GM21786 (cell line): Measurements from ENCODE around the gene CMIP.

Experiments
- ATAC-seq: cut with Tn5 transposase; IDR thresholded peaks from one replicate; pipeline ENCODE4 v1.9.1; 2021; ENCODE audit not compliant: unreplicated experiment

The CMIP gene

GRCh38 chr16:81755915-81756614 lies 311.5 kb downstream of the CMIP start:
- no peak for ATAC-seq

DNA sequence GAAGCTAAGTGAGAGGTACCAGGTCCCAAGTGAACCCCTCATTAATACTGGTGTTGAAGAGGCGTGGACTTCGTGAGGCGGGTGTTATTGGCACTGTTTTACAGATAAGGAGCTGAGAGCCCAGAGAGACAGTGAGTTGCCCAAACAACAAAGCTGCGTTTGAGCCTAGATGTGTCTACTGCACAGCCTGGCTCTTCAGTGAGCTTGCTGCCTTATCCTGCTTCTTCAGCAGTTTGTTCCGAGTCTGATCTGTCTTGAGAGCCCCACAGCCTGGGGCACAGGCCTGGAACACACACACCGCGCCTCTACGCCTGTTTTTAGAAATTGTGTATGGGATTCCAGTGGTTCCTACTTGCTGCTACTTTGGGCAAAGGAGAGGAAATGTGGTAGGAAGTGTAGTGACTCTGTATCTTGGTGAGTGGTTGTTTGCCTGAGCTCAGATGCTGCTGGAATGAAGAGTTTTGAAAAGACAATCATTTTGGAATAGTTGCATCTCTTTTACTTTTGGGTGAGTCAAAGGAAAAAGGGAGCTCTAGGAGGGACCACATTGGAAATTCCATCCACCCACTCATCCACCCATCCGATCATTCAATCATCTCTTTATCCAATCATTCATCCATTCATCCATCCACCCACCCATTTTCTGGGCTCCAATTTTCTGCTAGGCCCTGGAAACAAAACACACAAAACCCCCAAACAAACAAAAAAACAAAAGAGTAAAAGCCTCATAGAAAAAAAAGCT lies 312.2 kb downstream of the CMIP start:
- ATAC-seq, result no peak

DNA sequence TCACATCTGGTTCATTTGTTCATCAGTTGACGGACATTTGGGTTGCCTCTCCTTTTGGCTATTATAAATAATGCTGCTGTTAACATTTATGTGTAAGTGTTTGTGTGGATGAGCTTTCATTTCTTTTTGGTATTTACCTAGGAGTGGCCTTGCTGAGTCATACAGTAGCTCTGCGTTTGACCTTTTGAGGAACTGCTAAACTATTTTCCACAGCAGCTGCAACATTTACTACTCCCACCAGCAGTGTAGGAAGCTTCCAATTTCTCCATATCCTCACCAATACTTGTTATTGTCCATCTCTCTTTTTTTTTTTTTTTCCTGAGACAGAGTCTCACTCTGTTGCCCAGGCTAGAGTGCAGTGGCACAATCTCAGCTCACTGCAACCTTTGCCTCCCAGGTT lies 313.8 kb downstream of the CMIP start:
- no peak for ATAC-seq
